GM18861 (cell line): Measurements from ENCODE around the gene CTH.
"Not testable (repeated sequence)": the region's sequence is repeated elsewhere in the genome, so short reads cannot be mapped to it uniquely, and the experiment has no call there.

Source experiments
- ATAC-seq: cut with Tn5 transposase; IDR thresholded peaks from one replicate; pipeline ENCODE4 v1.9.1; 2021; ENCODE audit not compliant: unreplicated experiment

Gene CTH

DNA sequence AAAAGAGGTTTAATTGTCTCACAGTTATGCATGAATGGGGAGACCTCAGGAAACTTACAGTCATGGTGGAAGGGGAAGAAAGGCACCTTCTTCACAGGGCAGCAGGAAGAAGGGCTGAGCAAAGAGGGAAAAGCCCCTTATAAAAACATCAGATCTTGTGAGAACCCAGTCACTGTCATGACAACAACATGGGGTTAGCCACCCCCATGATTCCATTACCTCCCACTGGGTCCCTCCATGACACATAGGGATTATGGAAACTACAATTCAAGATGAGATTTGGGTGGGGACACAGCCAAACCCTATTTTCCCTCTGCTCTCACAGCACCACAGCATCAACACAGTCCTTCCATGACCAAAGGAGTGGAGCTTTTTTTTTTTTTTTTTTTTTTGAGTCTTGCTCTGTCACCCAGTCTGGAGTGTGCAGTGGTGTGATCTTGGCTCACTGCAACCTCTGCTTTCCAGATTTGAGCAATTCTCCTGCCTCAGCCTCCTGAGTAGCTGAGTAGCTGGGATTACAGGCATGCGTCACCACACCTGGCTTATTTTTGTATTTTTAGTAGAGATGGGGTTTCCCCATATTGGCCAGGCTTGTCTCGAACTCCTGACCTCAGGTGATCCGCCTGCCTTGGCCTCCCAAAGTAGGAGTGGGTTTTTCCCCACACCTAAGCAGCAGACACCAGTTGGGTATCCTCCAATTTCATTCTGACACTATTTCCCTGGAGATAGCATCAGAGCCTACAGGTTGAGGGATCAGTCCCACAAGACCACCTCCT lies 41.3 kb downstream of the CTH start:
- ATAC-seq = not testable (repeated sequence)

DNA sequence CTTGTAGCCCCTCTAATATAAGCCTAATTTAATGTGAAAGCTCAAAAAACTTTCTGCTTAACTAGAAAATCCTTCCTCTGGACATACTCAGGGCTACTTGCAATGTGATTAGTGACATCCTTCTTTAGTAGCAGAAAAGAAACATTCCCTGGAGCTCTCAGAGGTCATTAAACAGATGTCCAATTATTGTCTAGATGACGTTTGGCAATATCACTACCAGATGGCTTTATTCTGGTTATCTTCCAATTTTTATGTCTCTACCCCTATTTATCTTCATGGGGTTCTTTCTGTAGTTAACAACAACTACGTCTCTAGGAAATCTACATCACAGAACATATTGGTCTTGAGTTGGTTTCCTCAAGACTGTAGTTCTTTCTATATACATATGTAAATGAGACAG lies 44.2 kb downstream of the CTH start:
- no peak for ATAC-seq

DNA sequence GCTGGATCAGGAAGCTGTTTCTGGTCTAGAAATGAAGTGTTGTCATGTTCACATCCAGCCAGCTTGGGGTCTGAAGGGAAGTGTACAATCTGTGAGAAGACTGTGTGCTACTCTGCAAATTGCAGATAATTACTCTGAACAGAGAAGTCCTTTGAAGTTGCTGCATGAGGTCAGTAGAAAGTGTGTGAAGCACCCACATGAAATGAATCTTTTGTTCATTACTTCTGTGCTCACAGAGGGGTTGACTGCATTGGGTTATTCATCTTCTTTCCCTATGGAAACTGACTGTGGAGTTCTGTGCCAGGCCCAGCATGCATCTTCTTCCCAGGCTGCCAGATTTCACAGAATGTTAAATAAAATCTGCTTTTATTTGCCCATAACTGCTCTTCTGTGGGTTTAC lies 47.1 kb downstream of the CTH start:
- no peak for ATAC-seq

DNA sequence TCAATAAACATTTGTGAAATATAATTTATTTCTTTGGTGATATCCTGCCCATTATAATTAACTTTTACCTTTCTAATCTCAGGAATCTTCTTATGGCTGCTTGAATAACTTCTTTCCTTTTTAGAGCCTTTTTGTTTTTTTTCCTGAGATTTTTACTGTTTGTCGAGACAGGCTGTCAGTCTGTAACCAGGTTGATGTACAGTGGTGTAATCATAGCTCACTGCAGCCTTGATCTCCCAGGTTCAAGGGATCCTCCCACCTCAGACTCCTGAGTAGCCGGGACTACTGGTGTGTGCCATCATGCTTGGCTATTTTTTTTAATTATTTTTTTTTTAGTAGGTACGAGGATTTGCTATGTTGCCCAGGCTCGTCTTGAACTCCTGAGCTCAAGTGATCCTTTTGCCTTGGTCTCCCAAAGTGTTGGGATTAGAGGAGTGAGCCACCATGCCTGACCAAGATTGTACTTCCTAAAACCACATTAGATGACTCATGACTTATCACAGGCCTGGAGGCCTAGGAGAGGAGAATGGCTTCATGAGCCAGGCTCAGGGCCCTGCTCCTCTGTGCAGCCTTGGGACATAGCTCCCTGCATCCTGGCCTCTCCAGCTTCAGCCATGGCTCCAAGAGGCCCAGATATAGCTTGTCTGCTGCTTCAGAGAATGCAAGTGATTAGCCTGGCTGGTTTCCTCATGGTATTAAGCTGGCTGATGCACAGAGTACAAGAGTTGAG lies 48.6 kb downstream of the CTH start:
- no peak for ATAC-seq

DNA sequence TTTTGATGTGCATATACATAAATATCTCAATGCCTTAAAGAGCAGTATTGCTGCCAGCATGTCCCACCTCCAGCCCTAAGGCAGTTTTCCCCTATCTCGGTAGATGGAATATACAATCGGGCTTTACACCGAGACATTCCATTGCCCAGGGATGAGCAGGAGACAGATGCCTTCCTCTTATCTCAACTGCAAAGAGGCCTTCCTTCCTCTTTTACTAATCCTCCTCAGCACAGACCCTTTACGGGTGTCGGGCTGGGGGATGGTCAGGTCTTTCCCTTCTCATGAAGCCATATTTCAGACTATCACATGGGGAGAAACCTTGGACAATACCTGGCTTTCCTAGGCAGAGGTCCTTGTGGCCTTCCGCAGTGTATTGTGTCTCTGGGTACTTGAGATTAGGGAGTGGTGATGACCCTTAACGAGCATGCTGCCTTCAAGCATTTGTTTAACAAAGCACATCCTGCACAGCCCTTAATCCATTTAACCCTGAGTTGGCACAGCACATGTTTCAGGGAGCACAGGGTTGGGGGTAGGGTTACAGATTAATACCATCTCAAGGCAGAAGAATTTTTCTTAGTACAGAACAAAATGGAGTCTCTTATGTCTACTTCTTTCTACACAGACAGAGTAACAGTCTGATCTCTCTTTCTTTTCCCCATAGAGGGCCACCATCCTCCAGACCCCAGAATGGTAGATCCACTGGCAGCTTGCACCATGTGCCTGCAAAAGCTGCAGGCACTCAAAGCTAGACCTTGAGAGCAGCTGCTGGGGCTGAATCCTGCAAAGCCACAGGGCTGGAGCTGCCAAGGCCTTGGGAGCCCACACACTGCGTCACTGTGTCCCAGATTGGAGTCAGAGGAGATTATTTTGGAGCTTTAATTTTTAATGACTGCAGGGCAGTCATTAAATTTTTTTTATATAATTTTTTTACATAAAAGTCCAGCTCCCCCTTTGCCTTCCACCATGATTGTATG lies 50.0 kb downstream of the CTH start:
- ATAC-seq = not testable (repeated sequence)

DNA sequence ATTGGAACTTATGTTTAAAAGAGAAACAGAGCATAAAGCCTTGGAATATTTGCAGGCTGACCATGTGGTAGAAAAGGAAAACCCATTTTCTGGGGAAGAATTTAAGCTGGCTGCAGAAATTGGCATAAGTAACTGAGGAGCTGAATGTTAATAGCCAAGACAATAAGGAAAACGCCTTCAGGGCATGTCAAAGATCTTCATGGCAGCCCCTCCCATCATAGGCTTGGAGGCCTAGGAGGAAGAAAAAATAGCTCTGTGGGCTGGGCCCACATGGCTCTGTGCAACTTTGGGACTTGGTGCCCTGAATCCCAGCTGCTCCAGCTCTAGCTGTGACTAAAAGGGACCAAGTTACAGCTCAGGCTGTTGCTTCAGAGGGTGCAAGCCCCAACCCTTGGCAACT lies 51.5 kb downstream of the CTH start:
- no peak for ATAC-seq

DNA sequence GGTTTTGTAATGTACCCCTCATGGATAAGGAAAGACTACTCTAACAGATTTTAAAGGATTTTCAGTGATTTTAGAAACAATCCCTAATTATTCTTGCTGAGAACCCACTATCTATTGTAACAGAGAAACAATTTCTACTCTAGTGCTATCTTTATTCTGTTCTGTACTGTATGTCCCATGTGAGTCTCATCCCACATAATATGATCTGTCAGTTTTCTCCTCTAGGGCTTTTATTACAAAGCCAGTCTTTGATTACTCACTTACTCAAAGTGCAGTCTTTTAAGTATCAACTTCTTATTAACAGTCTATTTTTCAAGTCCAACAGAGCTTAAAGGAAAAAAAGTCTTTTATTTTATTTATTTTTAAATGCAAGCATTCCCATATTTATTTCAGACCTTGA lies 54.8 kb downstream of the CTH start:
- ATAC-seq = no peak

DNA sequence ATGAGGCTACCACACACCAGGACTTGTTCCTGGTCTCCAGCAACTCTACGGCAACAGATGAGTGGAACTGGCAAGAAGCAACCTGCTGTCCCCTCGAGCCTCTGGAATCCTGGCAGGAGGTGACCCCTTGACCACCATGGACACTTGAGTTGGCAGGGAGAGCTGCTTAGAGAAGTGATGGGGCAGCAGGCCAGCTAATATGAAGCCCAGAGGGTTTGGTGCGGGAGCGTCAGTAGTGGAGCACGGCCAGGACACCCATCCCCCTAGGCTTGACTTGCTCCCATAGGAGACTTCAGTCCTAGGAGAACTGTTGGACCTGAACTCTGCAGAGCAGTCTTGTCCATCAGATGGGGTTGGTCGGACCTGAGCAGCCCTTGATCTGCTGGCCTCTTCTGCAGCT lies 56.5 kb downstream of the CTH start:
- no peak for ATAC-seq

DNA sequence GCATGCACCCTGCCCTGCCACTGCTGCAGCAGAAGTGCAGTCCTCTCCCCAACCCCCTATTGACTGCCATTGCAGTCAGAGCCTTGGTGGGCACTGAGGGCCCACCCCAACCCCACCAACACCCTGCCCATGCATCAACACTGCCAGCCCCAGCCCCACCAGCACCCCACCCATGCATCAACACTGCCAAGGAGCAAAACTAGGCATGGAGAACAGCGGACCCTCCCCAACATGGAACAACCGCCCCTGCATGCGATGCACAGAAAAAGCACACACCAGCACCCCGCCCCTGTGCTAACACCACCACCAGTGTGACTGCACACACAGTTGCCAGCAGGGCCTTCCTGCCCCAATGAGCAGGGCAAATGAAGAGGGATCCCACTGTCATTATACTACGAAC lies 57.1 kb downstream of the CTH start:
- ATAC-seq = no peak

DNA sequence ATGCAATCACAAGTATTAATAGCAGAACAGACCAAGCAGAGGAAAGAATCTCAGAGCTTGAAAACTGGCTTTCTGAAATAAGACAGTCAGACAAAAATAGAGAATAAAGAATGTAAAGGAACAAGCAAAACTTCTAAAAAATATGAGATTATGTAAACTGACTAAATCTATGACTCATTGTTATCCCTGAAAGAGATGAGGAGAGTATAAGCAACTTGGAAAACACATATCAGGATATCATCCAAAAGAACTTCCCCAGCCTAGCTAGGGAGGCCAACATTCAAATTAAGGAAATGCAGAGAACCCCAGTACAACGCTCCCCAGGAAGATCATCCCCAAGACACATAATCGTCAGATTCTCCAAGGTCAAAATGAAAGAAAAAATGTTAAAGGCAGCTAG lies 58.1 kb downstream of the CTH start:
- not testable (repeated sequence) for ATAC-seq

DNA sequence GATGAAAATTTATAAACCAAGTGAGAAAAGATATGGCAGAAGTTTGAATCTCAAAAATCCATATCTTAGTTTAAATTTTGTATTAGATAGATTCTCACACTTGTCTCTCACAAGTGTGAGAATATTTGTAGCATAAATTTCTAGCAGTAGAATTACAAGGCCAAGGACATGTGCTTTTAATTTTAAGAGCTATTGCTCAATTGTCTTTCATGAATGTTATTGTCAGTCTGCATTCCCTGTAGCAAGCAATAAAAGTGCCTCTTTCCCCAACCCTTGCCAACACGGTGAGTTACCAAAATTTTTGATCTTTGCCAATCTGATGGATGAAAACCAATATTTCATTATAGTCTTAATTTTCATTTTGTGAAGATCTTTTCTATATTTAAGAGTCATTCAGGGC lies 64.0 kb downstream of the CTH start:
- no peak for ATAC-seq

DNA sequence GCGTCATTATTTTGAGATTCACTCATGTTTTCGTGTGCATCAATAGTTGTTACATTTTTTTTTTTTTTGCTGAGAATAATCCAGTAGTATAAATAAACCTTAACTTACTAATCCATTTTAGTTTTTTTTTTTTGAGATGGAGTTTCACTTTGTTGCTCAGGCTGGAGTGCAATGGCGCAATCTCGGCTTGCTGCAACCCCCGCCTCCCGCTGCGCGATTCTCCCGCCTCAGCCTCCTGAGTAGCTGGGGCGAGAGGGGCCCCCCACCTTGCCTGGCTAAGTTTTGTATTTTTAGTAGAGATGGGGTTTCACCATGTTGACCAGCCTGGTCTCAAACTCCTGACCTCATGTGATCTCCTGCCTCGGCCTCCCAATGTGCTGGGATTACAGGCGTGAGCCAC lies 66.0 kb downstream of the CTH start:
- ATAC-seq = no peak

DNA sequence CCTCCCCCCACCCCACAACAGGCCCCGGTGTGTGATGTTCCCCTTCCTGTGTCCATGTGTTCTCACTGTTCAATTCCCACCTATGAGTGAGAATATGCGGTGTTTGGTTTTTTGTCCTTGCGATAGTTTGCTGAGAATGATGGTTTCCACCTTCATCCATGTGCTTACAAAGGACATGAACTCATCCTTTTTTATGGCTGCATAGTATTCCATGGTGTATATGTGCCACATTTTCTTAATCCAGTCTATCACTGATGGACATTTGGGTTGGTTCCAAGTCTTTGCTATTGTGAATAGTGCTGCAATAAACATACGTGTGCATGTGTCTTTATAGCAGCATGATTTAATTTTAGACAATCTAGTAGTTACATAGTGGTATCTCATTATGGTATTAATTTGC lies 66.8 kb downstream of the CTH start:
- not testable (repeated sequence) for ATAC-seq

DNA sequence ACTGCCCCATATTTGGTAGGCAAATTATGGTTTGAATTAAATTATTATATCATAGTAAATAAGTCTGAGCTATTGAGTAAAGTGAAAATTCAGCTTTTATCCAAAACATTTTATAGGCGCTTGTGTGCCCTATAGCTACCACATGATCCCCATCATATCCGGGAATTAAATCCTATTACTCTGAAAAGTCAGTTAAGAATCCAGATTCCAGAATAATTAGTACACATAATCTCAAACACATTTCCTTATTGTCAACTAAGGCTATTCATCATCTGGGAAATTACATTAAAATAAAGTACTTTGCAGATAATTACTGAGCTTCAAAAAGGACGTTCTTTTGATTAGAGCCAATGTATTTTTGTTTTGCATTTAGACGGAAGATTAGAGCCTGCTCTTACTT lies 72.3 kb downstream of the CTH start:
- ATAC-seq = no peak

DNA sequence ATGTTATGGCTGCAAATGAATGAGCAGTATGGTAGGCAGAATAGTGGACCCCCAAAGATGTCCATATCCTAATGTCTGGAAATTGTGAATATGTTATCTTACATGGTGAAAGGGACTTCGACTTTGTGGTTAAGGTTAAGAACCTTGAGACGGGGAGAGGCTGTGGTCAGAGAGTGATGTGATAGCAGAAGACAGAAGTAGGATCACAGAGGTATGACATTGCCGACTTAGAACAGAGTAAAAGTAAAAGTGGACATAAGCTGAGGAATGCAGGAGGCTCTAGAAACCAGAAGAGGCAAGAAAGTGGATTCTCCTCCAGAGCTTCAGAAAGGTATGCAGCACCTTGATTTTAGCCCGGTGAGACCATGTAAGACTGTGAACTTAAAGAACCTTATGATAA lies 74.6 kb downstream of the CTH start:
- ATAC-seq = no peak

DNA sequence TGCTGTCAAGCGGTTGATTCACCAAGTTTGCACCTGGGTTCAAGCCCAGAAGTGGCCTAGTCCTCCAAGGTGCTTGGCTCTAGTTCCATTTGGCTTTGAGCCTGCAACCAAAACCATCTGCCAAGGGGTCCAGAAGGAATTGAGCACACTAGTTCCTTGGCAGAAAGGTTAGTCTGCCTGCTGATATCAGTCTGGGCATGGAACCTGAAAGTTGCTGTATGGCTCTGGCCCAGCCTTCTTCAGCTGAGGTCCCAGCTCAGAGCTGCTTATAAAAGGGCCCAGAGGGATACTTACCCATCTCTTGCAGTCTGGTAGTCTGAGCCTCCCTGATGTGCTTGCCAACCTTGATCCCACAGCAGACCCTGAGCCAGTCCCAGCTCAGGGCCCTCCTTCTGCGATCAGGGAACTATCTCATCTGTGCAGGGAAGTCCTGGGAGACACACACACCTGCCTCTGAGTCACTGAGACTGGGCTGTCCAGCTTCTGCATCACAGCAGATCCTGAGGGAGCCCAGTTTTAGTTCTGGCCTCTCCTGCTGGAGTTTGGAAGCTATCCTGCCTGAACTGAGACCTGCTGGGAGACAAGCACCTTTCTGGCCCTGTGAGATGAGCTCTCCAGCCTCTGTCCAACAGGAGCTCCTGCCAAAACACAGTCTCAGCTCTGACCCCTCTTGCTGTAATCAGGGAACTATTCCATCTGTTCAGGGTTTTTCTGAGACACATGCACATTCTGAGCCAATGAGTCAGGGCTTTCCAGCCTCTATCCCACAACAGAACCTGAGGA lies 75.8 kb downstream of the CTH start:
- ATAC-seq = no peak

DNA sequence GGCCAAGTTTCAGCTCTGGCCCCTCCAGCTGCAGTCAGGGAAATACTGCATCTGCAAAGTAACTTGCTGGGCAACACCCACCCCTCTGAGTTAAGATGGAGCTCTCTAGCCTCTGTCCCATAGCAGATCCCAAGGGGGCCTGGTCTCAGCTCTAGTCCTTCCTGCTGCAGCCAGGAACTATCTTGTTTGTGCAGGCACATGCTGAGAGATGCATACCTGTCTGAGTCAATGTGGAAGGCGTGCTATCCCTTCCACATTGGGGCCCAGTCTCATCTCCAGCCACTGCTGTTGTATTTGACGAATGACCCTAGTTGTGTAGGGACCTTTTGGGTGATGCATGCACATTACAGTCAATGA lies 76.4 kb downstream of the CTH start:
- no peak for ATAC-seq

DNA sequence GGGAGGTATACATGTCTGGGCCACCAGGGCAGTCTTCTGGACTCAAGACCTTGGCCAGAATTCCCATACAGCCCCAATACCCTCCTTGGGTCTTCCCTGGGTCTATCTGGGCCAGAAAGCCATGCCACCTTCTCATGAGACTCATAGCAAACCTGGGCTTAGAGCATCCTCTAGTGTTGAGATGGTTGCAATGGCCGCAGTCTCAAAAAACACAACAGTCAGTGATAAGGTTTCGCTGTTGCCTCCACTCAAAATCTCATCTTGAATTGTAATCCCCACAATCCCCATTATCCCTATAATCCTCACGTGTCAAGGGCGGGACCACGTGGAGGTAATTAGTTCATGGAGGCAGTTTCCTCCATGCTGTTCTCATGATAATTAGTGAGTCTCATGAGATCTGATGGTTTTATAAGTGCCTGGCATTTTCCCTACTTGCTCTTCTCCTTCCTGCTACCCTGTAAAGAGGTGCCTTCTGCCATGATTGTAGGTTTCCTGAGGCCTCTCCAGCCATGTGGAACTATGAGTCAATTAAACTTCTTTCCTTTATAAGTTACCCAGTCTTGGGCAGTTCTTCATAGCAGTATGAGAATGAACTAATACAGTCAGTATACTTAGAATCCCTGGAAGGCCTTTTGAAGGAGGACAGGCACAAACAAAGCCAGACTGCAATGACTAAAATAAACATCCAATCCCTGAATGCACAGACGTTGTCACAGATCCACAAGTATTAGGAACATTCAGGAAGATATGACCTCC lies 77.0 kb downstream of the CTH start:
- no peak for ATAC-seq
